Measurements from ENCODE around the gene FPGT.

DNA sequence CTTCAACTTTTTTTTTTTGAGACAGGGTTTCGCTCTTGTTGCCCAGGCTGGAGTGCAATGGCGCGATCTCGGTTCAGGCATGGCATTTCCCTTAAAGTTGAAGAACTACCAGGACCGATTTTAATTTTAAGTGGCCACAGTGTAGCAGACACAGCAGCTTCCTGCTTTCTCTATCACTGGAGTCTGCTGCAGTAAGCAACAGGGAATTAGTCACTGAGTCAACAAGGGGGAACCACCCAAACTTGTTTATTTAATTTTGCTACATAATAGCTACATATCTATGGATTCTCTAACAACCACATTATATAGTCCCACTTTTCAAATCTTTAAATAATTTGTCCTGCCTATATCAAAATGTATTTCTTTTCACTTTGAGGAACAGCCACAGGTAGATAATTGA lies 24.7 kb downstream of the FPGT start:
- TF ChIP-seq POLR2AphosphoS5 (IDR thresholded peaks at IDR 0.05; ENCODE audit: borderline replicate concordance, low read depth, low read length) = no peak
- TF ChIP-seq EZH2 (IDR thresholded peaks at IDR 0.05) = no peak
